Left ventricle myocardium superior (tissue), 1 donor: Measurements from ENCODE around the gene HLCS. TPM values are rescaled to one million over a fixed set of nuclear protein-coding genes. Genes with fewer than 3 reads are reported as not detected.

Experiments used
- ATAC-seq: fragments of 200-7000 bp; cut with Tn5 transposase; one replicate; pipeline ENCODE4 v1.9.1; 2020; ENCODE audit warnings: mild to moderate bottlenecking, moderate library complexity
- DNase-seq: peaks from one replicate; pipeline ENCODE4 v3.0.0-alpha.2; 2020
- intact Hi-C: fragments of 100-400 bp; cut with micrococcal nuclease; formaldehyde crosslinking; loops from one replicate; pipeline ENCODE4 v1.11.0; 2022
- total RNA-seq: library from RNA; stranded (reverse); fragmentation: NEBNext Ultra II Directional; extraction: Animal tissue kit (Norgen Biotek cat#: 25700); gene quantifications from one replicate; pipeline ENCODE4 v1.2.1, GENCODE V29; 2021
- donor health status: DM: no; HTN: yes; CAD: no; lungs with severe emphysema.

Gene HLCS
- total RNA-seq, 1 donor from 2014 or later: 6.2 TPM

- intact Hi-C loops: no loop called here
- no peak for ATAC-seq
- DNase-seq: no peak
Measured at GRCh38 chr21:36704958-36705678, 261.4 kb downstream of the HLCS start.

DNA sequence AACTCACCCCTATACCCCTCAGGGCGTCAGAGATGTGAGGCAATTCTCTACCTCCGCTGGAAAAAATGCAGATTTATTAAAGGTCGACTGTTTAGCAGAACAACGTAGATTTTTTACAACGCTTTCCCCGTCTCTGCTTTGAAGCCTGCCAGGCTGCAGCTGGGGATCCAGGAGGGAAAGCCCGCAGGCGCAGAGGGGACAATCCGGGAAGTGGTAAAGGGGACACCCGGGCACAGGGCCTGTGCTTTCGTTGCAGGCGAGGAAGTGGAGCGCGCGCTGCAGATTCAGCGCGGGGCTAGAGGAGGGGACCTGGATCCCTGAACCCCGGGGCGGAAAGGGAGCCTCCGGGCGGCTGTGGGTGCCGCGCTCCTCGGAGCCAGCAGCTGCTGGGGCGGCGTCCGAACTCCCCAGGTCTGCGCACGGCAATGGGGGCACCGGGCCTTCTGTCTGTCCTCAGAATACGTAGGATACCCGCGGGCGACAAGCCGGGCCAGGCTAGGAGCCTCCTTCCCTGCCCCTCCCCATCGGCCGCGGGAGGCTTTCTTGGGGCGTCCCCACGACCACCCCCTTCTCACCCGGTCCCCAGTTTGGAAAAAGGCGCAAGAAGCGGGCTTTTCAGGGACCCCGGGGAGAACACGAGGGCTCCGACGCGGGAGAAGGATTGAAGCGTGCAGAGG, 262.1 kb downstream of the HLCS start:
- intact Hi-C loops: no loop called here
- ATAC-seq (no peak), DNase-seq (no peak)

GRCh38 chr21:36703626-36704280, 262.7 kb downstream of the HLCS start:
- ATAC-seq: no peak
- DNase-seq: no peak

DNA sequence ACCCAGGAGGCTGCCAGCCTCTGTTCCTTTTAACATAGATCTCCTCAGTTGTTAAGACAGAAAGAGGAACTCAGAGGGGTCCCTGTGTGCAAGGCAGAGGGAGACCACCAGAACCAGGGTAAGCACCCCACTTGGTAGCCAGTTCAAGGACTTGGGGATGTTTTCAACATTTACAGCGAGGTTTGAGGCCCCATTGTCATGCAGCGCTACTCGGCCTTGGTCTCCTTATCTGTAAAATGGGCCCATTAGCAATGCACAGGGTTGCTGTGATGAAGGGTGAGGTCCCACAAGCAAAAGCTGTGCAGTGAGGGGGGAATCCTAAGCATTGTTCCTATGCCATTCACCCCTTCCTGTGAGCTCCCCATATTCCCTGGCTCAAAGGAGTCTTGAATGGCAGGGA, 263.3 kb downstream of the HLCS start:
- DNase-seq: no peak
- intact Hi-C loops: no loop called here
- no peak for ATAC-seq

More at GRCh38 chr21:36703626-36704280, 262.7 kb downstream of the HLCS start:
- intact Hi-C loops: no loop called here

GRCh38 chr21:36702622-36702968, 263.9 kb downstream of the HLCS start:
- DNase-seq (no peak), ATAC-seq (no peak)
- intact Hi-C loops: no loop called here

DNA sequence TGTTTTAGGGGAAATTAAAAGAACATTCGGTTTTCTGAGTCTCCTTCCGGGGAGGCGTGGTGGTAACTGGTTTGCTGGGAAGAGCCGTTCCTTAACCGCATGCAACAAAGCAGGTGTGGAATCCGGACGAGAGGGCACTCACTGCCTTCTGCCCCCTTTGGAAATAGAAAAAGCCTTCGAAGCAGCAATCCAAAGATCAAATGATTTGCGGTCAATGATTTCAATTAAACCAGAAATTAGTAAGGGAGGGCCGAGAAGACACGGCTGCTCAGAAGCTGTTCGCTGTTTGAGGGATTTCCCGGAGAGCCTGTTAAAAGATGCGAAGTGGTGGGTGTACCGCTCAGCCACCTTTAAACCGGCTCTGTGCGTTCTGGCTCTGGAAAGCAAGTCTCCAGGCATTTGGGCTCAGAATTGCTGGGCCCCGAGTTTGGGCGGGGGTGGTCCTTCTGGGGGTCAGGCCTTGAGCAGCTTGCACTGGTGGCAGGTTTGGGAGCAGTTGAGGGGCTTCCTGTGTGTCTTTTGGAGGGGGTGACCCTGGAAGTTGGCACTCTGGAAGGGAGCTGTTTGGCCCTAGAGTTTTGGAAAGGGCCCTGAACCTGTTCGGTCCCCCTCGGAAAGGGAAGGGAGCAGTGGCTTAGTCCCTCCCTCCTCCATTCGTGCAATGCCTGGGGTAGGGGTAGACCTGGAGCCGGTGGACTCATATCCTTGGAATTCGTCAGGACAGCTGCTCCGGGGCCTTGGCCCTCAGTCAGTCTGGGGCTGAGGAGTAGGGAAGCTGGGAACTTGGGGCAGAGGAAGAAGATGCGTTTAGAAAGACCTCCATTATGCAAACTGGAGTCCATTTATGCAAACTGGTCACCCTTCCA, 264.5 kb downstream of the HLCS start:
- intact Hi-C loops: no loop called here
- DNase-seq: no peak
- no peak for ATAC-seq

GRCh38 chr21:36700971-36701755, 265.3 kb downstream of the HLCS start:
- no peak for DNase-seq
- intact Hi-C loops: no loop called here
- peak; percentile 16 for ATAC-seq

Other genes starting within 250 kb of the HLCS start
- not detected for gene RIPPLY3, start 40.0 kb upstream of the HLCS start, total RNA-seq
- gene PIGP, start 106.4 kb upstream of the HLCS start, total RNA-seq: 36.8 TPM
- 37.0 TPM for gene TTC3, start 106.6 kb upstream of the HLCS start, total RNA-seq